Glutamatergic neuron (in vitro differentiated cells): ENCODE data around the gene THSD8. TPM values are rescaled to one million over a fixed set of nuclear protein-coding genes. Genes with fewer than 3 reads are reported as not detected.

Source experiments
- DNase-seq: peaks from one replicate; pipeline ENCODE4 v3.0.0; 2022
- H3K27ac Mint-ChIP-seq: one replicate; pipeline ENCODE4 v1.8.0; 2020; ENCODE audit warnings: mild to moderate bottlenecking, mixed read lengths, inconsistent platforms; ENCODE audit not compliant: unreplicated experiment
- H3K27me3 Mint-ChIP-seq: one replicate; pipeline ENCODE4 v1.8.0; 2020; ENCODE audit warnings: mild to moderate bottlenecking, moderate library complexity, mixed read lengths, inconsistent platforms; ENCODE audit not compliant: unreplicated experiment
- H3K36me3 Mint-ChIP-seq: one replicate; pipeline ENCODE4 v1.8.0; 2020; ENCODE audit warnings: mild to moderate bottlenecking, mixed read lengths, inconsistent platforms; ENCODE audit not compliant: unreplicated experiment
- H3K4me1 Mint-ChIP-seq: one replicate; pipeline ENCODE4 v1.8.0; 2020; ENCODE audit warnings: mild to moderate bottlenecking, low read depth, mixed read lengths, inconsistent platforms; ENCODE audit not compliant: unreplicated experiment
- H3K4me3 Mint-ChIP-seq: one replicate; pipeline ENCODE4 v1.8.0; 2020; ENCODE audit warnings: mild to moderate bottlenecking, mixed read lengths, inconsistent platforms; ENCODE audit not compliant: unreplicated experiment
- H3K9me3 Mint-ChIP-seq: one replicate; pipeline ENCODE4 v1.8.0; 2020; ENCODE audit warnings: mild to moderate bottlenecking, moderate library complexity, mixed read lengths, inconsistent platforms; ENCODE audit not compliant: unreplicated experiment
- microRNA-seq: library from miRNA; unstranded; fragments of <30 nt; microRNA quantifications from one replicate; pipeline ENCODE4, GENCODE V29; 2020; ENCODE audit not compliant: unreplicated experiment
- total RNA-seq: library from RNA; stranded (reverse); fragmentation: NEBNext Ultra II Directional; extraction: Animal tissue kit (Norgen Biotek cat#: 25700); gene quantifications from one replicate; pipeline ENCODE4 v1.2.1, GENCODE V29; 2021; ENCODE audit not compliant: unreplicated experiment
- TF ChIP-seq, protein P1 (sequence below): fragments of 200-600 bp; sonication (generic); IDR thresholded peaks from one replicate; pipeline ENCODE4 v1.5.0; 2021; ENCODE audit not compliant: partially characterized antibody, unreplicated experiment

THSD8 gene
- total RNA-seq, 1 donor from 2014 or later: 14.4 TPM

DNA sequence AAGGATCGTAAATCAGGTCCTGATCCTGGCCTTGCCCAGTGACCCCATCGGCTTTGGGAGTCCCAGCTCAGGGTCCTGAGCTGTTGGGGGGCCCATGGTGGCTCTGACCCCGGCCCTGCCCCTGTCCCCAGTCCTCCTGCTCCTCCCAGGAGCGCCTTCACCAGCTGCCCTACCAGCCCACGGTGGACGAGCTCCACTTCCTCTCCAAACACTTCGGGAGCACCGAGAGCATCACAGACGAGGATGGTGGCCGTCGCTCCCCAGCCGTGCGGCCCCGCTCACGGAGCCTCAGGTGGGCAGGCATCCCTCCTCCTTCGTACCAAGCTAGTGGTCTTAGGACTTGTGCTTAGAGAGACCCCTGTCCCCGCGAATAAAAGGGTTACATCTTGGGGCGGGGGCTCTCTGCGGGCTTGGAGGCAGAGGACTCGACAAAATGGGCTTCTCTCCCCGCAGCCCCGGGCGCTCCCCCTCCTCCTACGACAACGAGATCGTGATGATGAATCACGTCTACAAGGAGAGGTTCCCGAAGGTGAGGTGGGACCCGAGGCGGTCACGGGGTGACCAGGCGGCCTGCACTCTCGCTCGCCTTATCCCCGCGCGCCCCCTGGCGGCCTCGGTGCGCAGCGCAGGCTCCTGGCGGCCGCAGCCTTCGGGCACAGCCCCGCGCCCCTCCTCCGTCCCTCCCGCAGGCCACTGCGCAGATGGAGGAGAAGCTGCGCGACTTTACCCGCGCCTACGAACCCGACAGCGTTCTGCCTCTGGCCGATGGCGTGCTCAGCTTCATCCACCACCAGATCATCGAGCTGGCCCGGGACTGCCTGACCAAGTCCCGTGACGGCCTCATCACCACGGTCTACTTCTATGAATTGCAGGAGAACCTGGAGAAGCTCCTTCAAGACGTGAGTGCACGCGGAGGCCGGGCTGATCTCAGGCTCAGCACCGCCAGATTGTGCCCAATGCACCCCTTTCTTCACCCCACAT lies 45.6 kb downstream of the THSD8 start:
- H3K4me3 Mint-ChIP-seq: peak overlapping the region; percentile 46
- peak; percentile 97 for DNase-seq
- H3K9me3 Mint-ChIP-seq: peaks cover 9% of the 10 kb centered on the region
- H3K4me1 Mint-ChIP-seq: peaks cover 16% of the 10 kb centered on the region
- H3K27me3 Mint-ChIP-seq: peaks cover 5% of the 10 kb centered on the region
- no peak overlapping the region for H3K27ac Mint-ChIP-seq
- H3K36me3 Mint-ChIP-seq: no peaks in the 10 kb centered on the region
- TF ChIP-seq, protein P1, sequence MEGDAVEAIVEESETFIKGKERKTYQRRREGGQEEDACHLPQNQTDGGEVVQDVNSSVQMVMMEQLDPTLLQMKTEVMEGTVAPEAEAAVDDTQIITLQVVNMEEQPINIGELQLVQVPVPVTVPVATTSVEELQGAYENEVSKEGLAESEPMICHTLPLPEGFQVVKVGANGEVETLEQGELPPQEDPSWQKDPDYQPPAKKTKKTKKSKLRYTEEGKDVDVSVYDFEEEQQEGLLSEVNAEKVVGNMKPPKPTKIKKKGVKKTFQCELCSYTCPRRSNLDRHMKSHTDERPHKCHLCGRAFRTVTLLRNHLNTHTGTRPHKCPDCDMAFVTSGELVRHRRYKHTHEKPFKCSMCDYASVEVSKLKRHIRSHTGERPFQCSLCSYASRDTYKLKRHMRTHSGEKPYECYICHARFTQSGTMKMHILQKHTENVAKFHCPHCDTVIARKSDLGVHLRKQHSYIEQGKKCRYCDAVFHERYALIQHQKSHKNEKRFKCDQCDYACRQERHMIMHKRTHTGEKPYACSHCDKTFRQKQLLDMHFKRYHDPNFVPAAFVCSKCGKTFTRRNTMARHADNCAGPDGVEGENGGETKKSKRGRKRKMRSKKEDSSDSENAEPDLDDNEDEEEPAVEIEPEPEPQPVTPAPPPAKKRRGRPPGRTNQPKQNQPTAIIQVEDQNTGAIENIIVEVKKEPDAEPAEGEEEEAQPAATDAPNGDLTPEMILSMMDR: peak; percentile 99

Small RNA genes lying within 50 kb of the gene (microRNA-seq; reads per million reads assigned to microRNA genes)
- gene MIR5684 (not detected), gene MIR6794 (10.6 reads per million, percentile 51 among the genes with 10 or more reads in this experiment)

Other genes starting within 250 kb of the THSD8 start
- 8.0 TPM for gene ZNF490, start 191.3 kb upstream of the THSD8 start, total RNA-seq
- 27.6 TPM for gene ZNF791, start 191.1 kb upstream of the THSD8 start, total RNA-seq
- gene MAN2B1, start 135.3 kb upstream of the THSD8 start, total RNA-seq: 72.2 TPM
- 16.3 TPM for gene WDR83, start 135.3 kb upstream of the THSD8 start, total RNA-seq
- 116 TPM for gene DHPS, start 120.2 kb upstream of the THSD8 start, total RNA-seq
- not detected for gene GNG14, start 114.1 kb upstream of the THSD8 start, total RNA-seq
- gene FBXW9, start 105.4 kb upstream of the THSD8 start, total RNA-seq: 7.4 TPM
- gene TNPO2, start 78.1 kb upstream of the THSD8 start, total RNA-seq: 135 TPM
- gene TRIR, start 67.4 kb upstream of the THSD8 start, total RNA-seq: 204 TPM
- gene GET3, start 64.6 kb upstream of the THSD8 start, total RNA-seq: 49.3 TPM
- not detected for gene BEST2, start 50.3 kb upstream of the THSD8 start, total RNA-seq
- 40.1 TPM for gene HOOK2, start 26.5 kb upstream of the THSD8 start, total RNA-seq
- 24.9 TPM for gene JUNB, start 10.6 kb upstream of the THSD8 start, total RNA-seq
- gene PRDX2, start 269 bp upstream of the THSD8 start, total RNA-seq: 671 TPM
- gene RNASEH2A, start 4.5 kb downstream of the THSD8 start, total RNA-seq: 16.7 TPM
- 4.8 TPM for gene RTBDN, start 32.5 kb downstream of the THSD8 start, total RNA-seq
- gene MAST1, start 36.4 kb downstream of the THSD8 start, total RNA-seq: 230 TPM
- 7.9 TPM for gene DNASE2, start 79.4 kb downstream of the THSD8 start, total RNA-seq
- not detected for gene KLF1, start 85.1 kb downstream of the THSD8 start, total RNA-seq
- gene GCDH, start 89.1 kb downstream of the THSD8 start, total RNA-seq: 34.2 TPM
- gene SYCE2, start 117.2 kb downstream of the THSD8 start, total RNA-seq: 0.59 TPM
- 71.6 TPM for gene FARSA, start 131.6 kb downstream of the THSD8 start, total RNA-seq
- 543 TPM for gene CALR, start 136.5 kb downstream of the THSD8 start, total RNA-seq
- 62.1 TPM for gene RAD23A, start 143.8 kb downstream of the THSD8 start, total RNA-seq
- 28.8 TPM for gene GADD45GIP1, start 155.2 kb downstream of the THSD8 start, total RNA-seq
- gene DAND5, start 167.5 kb downstream of the THSD8 start, total RNA-seq: 0.44 TPM
- gene NFIX, start 193.4 kb downstream of the THSD8 start, total RNA-seq: 2.4 TPM